Islet precursor cell (in vitro differentiated cells): ENCODE data around the gene NBAS.
A peak's percentile ranks its signal among the peaks of the same experiment; 100 is the strongest.

Source experiments
- DNase-seq: peaks from one replicate; pipeline ENCODE4 v3.0.0-alpha.2; 2018

The NBAS gene

DNA sequence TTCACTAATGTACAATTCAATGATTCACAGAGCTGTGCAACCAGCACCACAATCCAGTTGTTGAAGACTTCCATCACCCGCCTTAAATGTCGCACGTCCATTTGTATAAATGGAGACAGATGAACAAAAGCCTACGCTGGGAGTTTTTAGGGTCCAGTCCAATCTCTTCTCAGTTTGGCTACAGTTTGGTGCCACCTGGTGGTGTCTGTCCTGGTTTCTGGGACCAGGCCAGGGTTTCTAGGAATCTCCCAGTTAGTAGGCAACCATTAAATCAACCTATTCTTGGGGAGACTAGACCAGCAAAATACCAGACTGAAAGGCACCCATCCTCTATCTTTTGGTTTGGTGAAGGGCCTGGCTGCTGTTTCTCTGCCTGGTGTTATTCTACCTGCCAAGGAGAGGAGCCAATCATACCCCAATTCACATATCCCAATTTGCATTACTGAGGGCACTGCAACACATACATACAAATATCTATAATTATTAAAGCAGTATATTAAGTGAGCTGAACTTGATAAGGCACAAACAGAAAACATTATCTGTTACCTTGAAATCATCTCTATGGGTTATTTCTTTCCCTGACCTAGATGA, 27.3 kb upstream of the NBAS start:
- peak; percentile 81 for DNase-seq

DNA sequence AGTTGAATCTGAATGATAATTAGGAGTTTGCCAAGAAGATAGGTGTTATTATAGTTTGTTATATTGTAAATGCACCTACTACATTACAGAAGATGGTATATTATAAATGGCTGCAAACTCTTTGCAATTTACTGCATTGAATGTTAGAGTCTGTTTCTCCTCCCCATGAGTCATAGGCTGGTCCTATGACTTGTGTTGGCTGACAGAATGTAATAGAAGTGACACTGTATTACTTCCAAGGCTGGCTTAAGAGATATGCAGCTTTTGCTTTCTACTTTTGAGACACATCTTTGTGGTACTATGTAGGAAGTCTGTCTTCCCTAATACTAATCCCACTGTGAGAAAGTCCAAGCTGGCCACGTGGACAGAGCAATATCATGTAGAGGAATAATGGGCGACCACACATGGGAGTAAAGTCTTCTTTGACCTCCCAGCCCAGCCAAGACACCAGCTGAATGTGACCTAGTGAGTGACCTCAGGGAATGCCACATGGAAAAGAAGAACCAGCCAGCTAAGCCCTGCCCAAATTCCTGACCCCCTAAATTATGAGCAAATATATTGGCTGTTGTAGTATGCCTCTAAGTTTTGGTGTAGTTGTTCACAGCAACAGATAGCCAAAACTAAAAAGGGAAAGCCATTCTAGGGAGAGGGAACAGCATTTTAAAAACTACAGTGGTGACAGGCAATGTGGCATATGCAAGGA, 23.8 kb upstream of the NBAS start:
- no peak for DNase-seq

DNA sequence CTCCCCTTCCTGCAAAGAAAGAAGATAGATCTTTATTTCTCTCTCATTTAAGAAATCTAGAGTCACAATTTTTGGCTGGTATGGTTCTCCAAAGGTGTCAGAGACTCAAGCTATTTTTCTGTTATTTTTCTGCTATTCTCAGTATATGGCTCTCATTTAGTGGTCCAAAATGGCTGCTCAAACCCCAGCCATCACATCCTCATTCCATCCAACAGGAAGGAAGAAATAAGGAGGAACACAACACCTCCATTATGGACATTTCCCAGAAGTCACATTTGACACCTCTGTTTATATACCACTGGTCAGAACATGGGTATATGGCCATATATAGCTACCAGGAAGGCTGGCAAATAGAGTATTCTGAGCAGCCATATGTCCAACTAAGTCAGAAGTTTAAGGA, 23.2 kb upstream of the NBAS start:
- DNase-seq, result no peak

DNA sequence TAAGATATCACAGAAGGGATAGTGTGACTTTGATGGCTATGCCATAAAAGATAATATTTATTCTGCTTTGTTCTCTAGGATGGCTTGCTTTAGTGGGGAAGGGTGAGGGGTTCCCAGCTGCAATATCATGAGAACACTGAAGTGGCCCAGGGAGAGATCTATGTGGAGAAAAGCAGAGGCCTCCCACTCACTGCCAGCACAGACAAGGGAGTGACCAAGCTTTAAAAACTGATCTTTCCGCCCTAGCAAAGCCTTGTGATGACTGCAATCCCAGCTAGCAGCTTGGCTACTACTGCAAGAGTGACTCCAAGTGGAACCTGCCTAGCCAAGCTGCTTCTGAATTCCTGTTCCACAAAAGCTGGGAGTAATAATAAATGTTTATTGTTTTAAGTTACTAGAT, 22.7 kb upstream of the NBAS start:
- DNase-seq, result no peak

DNA sequence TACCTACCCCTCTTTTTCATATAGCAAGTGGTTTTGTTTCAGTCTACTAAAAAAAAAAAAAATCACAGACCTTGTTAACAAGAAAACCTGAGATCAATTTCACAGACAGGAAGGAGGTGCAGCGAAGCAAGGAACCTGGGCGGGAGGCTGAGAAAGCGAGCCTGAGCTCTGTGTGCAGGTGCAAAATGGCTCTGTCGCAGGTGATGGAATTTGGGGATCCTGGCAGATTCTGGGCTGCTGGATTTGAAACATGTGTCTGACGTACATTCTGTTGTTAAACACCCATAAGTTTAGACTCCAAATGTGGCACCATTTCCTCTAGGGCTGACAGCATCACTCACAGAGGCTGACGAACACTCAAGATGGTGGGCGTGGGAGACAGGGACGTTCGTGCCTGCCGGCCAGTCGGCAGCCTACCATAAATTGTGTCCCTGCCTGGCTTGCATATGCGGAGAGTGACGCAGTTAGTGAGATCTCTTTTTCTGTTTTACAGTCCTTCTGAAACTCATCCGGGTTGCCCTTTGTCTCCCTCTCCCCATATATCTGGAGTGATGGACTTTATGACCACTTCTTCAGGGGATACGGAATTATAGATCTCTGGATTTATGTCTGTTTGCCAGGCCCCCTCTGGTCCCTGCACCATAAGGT, 21.7 kb upstream of the NBAS start:
- DNase-seq, result no peak

DNA sequence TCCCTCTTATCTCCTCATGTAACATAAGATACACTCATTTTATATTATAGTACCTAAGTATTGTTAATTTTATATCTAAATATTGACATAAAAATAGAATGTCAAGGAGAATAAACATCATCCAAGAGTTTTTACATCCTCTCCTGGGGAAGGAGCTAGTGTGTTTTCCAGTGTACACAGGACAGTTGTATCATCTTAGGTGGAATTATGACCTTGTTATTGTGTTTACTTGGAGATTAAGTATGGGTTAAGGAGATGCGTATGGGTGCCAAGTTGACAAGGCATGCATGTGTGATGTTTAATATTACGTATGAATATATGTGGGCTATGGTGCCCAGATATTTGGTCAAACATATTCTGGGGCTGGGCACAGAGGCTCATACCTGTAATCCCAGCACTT, 19.3 kb upstream of the NBAS start:
- no peak for DNase-seq

DNA sequence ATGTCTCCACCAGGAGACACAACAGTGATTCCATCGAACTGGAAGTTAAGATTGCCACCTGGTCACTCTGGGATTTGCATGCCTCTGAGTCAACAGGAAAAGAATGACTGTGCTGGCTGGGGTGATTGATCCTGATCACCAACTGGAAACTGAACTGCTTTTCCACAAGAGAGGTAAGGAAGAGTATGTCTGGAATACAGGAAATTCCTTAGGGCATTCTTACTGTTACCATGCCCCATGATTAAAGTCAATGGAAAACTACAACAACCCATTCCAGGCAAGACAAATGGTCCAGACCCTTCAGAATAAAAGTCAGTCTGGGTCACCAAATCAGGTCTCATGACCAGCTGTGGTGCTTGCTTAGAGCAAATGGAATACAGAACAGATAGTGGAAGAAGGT, 18.5 kb upstream of the NBAS start:
- peak; percentile 94 for DNase-seq

DNA sequence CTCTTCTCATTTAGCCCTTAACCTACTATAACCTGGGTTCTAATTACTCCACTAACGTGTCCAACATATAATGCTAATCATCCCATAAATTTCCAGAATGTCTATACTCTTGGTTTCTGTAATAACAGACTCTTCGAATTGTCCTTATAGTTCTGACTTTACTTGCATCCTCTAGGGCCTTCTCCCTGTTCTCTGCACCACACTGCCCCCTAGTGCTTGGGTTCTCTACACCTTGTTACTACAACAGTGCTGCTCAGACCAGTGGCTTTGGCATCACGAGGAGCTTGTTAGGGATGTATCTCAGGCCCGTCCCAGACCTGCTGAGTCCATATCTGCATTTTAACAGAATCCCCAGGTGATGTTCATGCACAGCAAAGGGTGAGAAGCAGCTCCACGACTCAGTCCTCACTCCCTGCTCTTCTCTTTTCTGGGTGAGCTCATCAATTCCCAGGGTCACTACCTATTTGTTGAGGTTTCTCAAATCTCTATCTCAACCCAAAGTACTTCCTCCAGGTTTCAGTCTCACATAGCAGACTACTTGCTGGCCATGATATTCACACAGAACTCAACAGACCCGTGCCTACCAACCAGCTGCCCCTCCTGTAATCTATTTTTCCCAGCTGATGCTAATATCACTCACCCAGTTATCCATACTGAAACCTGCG, 16.1 kb upstream of the NBAS start:
- DNase-seq, result peak; percentile 94

DNA sequence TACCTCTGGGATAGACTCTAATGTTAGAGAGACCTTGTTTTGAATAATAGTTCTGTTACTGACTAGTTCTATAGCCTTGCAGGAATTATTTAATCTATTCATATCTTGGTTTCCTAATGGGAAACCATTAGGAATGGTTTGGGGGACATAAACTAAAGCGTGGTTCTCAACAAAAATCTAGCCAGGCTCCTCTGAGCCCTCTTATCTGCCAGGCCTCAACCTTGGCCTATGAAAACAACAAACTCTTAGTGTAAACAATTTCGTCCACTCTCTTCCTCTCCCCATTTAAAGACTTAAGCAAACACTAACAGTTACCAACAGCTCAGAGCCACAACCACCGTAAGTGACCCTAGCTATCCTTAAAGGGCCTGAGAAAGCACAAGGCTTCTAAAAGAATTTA, 10.6 kb upstream of the NBAS start:
- no peak for DNase-seq

DNA sequence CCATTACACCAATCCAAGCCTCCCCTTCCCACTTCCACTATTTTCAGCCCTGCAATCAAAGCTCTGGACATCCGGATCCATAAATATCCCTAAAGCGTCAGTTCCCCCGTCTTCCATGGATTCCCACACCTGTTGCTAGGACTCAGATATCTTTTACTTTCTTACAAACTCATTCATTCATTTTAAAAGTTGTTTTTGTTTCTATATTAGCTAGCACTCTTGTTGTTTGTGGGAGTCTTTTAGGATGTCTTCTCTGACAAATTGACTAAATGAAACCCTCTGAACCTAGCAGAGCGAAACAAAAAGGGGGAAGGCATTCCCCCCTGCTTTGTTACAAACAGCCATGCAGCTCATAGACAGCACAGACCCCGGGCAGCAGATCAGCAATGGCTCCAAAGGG, 9.0 kb upstream of the NBAS start:
- no peak for DNase-seq

DNA sequence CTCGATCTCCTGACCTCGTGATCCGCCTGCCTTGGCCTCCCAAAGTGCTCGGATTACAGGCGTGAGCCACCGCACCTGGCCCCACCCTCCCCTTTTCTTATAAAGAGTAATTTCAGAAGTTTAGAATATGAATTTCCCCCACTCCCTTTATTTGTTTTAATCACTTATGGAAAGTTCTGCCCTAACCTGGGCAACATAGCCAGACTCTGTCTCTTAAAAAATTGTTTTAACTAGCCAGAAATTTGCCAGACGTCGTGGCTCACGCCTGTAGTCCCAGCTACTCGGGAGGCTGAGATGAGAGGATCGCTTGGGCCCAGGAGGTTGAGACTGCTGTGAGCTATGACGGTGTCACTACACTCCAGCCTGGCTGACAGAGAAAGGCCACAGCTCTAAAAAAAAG, 7.7 kb upstream of the NBAS start:
- DNase-seq, result no peak

DNA sequence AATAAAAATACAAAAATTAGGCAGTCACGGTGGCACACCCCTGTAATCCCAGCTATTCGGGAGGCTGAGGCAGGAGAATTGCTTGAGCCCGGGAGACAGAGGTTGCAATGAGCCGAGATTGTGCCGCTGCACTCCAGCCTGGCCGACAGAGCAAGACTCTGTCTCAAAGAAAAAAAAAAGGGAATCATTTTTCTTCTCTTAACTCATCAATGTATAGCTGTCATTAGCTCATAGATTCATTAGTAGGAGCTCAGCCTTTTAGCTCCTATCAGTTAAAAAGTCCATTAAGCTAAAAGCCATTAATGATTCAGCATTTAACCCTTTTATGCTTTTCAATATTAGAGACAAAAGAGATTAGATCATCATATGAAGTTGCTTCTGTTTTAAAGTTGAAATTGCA, 5.8 kb upstream of the NBAS start:
- DNase-seq, result no peak

DNA sequence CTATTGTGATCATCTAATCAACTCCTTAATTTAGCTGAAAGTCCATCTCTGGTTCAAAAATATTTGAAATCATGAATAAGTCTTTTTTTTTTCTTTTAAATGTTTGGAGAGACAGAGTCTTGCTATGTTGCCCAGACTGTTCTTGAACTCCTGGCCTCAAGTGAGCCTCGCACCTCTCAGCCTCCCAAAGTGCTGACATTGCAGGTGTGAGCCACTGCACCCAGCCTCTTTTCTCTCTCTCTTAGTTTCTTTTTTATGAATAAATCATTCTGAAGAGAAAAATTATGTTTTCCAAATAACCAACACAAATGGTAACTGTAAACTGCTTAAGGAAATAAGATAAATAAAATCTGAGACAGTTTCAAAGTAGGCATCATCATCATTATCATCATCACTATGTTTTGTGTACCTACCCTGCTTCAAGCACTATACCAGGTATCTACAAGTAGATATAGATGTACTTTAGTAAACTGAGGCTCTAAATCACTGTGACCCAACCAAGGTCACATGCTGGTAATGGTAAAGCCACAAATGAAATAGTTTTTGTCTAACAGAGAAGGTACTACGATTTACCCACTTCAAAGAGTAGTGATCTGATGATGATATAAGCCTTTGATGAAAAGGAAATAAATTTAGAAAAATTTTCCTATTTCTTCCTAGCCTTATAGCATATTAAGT, 5.0 kb upstream of the NBAS start:
- DNase-seq, result no peak

DNA sequence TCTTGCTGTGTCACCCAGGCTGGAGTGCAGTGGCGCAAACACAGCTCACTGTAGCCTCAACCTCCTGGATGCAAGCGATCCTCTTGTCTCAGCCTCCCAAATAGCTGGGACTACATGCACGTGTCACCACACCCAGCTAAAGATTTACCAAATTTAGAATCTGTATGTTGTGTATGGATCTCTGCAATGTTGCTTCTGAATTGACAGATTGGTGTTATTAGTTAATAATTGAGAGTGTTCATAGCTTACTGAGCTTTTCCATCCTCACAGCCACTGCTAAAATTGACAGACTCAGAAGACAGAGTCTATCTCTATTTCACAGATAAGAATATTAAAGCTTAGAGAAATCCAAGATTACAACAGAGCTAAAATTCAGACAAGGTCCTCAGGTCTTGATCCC, 4.3 kb upstream of the NBAS start:
- DNase-seq, result no peak

DNA sequence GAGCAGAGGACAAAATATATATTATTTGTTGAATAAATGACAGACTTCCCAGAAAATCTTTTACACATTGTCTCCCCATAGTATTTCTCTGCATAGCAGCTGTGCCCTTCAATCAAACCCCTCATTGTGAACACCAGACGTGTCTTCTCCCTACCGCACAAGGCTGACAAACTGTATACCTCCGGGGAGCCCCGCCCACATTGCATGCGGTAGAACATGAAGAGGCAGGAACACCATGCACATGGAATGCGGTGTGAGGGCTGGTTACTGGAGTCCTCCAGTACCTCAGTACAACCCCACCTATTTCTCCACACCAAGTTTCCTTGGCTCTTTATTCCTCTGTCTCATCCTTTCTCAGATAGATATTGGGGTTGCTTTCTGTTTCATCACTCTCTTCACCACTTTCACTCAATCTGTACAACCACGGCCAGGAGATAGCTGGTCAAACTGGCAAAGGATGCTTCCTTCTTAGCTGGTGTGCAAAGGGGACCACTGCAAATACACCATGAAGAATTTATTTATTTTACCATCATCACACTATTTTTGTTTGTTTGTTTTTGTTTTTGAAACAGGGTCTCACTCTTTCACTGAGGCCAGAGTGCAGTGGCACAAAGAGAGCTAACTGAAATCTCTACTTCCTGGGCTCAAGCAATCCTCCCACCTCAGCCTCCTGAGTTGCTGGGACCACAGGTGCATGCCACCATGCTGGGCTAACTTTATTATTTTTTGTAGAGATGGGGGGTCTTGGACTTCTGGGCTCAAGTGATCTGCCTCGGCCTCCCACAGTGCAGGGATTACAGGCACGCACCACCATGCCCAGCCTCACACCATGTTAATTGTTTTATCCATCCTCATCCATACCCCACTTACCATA, 2.3 kb upstream of the NBAS start:
- DNase-seq, result no peak

DNA sequence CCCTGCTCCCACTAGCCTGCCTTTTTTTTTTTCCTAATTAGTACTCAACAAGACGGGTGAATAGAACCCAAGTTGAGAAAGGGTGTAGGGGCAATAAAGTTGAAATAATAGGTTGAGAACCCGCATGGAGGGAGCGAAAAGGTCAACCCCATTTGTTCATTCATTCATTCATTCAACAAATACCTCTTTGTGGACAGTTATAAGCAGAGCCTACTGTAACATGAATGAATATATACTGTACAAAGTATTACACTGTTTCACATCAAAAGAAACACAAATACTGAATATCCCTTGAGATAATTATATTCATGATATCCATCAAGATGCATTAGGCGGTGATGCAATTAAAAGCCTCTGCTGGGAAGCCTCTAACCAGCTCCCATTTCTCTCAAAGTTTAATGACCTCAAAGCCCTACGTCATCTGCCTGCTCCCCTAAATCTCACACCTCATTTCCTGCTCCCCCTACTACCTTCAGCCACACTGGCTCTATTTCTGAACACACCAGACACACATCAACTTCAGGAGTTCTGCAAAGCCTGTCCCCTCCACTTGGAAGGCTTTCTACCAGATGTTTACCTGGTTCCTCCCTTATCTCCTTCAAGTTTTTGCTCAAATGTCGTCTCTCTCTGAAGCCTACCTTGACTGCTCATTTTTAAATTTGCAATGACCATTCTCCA, 1.4 kb upstream of the NBAS start:
- no peak for DNase-seq

DNA sequence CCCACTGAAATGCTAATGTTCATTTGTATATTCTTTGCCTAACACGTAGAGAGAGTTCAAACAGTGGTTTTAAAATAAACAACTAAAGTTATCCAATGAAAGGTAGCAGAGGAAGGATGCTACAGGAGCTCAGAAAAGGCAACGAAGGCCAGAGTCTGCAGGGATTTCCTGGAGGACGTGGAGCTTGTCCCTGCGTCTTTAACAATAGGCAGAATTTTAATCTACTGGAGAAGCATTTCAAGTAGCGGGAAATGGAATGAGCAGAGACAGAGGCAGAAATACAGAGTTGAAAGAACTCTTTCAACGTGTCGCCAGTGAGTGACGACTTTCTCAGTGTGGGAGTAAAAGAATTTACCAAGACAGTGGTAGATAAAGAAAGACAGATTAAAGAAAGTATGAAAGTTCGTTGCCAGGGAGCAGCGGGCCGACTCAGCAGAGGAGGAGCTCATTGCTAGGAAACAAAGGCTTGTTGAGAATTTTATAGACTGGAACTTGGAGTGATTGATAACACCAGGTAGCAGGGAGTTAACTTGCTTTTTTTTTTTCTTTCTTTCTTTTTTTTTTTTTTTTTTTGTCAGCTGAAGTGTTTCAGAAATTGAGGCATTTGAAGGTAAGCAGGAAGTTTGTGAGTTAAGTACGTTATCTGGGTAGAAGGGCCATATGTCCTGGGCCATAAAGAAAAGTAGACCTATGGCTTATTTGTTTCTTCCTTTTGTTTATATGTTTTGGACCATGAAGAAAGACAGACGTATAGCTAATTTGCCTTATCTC, 625 bp upstream of the NBAS start:
- DNase-seq, result no peak

DNA sequence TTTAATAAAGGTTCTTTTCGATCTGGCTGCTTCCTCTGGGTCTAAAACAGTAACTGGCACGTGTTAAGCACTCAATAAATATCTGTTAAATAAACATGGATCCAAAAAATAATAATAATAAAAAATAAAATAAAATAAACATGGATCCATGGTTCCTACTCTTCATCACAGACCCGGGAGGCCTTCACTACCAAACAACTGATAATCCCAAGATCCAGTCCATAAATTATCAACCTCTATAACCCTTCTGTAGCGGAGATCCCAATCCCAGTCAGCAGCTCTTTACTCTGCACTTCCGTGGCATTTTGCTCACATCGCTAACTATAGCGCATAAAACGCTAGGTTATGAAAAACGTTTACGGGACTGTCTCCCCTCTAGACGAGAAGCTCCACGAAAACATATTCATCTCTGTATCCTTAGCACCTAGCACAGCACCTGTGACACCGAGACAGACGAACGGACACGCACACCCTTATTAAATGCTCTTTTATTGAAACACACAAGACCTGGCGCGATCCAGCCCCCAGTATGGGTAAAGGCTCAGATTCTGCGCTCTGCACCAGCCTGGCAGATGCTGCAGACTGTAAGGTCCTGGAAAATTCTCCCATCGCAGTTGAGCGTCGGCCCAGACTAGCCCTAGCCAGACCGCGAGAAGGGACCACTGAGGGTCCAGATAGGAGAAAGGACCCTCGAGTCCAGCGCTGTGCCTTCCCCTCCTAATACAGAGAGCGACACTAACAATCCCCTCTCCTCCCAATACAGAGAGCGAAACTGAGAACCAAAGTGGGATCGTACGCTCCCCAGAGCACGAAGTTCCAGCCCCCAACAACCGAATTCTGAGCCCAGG, 770 bp downstream of the NBAS start:
- DNase-seq, result peak; percentile 64

DNA sequence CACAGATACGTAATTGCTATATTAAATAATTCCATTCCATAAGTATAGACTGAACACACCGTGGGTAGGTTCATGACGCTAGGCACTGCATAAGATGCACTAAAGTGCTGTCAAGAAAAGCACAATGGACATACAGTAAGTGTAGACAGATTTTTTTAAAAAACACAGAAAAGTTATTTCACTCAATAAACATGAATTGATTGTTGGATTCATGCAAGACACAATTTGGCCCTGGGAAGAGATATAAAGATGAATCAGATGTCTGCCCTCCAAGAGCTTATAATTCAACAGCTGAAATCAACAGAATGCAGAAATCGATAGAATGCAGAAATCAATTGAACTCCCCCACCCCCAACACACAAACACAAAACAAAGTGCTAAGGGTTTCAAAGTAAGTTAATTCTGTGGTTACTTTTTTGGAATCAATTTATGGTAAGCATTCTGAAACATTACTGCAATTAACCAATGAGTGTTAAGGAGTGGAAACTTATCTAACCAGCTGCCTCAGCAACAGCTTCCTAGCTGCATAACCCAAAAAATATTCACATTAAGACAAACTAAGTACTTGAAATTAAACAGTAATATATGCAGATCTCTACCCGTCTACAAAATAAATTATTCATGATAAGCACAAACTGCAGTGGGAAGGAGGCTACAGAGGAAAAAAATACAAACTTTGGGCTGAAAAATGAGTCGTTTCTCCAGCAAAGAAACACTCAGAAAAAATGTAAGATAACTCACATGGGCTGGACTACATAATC, 1.6 kb downstream of the NBAS start:
- no peak for DNase-seq
